ENCODE data around the gene VWA1. TPM values are rescaled to one million over a fixed set of nuclear protein-coding genes. Genes with fewer than 3 reads are reported as not detected.

The VWA1 gene
- total and polyA plus RNA-seq, 10 of the 15 experiments (the other 5 are each of a cell fraction or from before 2014, with no cell fraction given), result 0.02 to 1.7 (median 0.32) TPM; not detected in 2

GRCh38 chr1:1471389-1472052 is 36.0 kb downstream of the VWA1 start, which contains the start of gene ATAD3B (continued):
- TF ChIP-seq CUX1 (IDR thresholded peaks at IDR 0.05; ENCODE audit: insufficient replicate concordance, low read depth, low read length) (no peak), IKZF1 (conservative IDR thresholded peaks at IDR 0.05) (peak; percentile 84), RUNX3 (IDR thresholded peaks at IDR 0.05; ENCODE audit: low read length) (0 out of 2 replicates have a peak, but pooled peaks have one; percentile 8), IKZF2 (IDR thresholded peaks at IDR 0.05) (0 out of 4 replicates have a peak, but pooled peaks of 1 of the 2 experiments have one; percentile 15), RBBP5 (conservative IDR thresholded peaks at IDR 0.05) (no peak), MAX (IDR thresholded peaks at IDR 0.05; ENCODE audit: low read depth, low read length) (peak; percentile 65; the same call in 1 of the 2 replicates), SIN3A (IDR thresholded peaks at IDR 0.05; ENCODE audit: low read depth, low read length) (peak; percentile 78), BACH1 (IDR thresholded peaks at IDR 0.05; ENCODE audit: borderline replicate concordance) (peak; percentile 87; the same call in 1 of the 2 replicates), E2F4 (IDR thresholded peaks at IDR 0.05; ENCODE audit: low read depth, low read length) (peak; percentile 84), ZSCAN29 (IDR thresholded peaks at IDR 0.05) (no peak), GABPA (IDR thresholded peaks at IDR 0.05; ENCODE audit: low read depth) (peak; percentile 89), ZNF274 (IDR thresholded peaks at IDR 0.05; ENCODE audit: insufficient read depth, insufficient read length) (no peak), HCFC1 (IDR thresholded peaks at IDR 0.05; ENCODE audit: low read length) (peak; percentile 73)
- TF ChIP-seq, protein P1, sequence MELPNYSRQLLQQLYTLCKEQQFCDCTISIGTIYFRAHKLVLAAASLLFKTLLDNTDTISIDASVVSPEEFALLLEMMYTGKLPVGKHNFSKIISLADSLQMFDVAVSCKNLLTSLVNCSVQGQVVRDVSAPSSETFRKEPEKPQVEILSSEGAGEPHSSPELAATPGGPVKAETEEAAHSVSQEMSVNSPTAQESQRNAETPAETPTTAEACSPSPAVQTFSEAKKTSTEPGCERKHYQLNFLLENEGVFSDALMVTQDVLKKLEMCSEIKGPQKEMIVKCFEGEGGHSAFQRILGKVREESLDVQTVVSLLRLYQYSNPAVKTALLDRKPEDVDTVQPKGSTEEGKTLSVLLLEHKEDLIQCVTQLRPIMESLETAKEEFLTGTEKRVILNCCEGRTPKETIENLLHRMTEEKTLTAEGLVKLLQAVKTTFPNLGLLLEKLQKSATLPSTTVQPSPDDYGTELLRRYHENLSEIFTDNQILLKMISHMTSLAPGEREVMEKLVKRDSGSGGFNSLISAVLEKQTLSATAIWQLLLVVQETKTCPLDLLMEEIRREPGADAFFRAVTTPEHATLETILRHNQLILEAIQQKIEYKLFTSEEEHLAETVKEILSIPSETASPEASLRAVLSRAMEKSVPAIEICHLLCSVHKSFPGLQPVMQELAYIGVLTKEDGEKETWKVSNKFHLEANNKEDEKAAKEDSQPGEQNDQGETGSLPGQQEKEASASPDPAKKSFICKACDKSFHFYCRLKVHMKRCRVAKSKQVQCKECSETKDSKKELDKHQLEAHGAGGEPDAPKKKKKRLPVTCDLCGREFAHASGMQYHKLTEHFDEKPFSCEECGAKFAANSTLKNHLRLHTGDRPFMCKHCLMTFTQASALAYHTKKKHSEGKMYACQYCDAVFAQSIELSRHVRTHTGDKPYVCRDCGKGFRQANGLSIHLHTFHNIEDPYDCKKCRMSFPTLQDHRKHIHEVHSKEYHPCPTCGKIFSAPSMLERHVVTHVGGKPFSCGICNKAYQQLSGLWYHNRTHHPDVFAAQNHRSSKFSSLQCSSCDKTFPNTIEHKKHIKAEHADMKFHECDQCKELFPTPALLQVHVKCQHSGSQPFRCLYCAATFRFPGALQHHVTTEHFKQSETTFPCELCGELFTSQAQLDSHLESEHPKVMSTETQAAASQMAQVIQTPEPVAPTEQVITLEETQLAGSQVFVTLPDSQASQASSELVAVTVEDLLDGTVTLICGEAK (IDR thresholded peaks at IDR 0.05; ENCODE audit: borderline replicate concordance), result peak; percentile 83
- TF ChIP-seq, protein P2, sequence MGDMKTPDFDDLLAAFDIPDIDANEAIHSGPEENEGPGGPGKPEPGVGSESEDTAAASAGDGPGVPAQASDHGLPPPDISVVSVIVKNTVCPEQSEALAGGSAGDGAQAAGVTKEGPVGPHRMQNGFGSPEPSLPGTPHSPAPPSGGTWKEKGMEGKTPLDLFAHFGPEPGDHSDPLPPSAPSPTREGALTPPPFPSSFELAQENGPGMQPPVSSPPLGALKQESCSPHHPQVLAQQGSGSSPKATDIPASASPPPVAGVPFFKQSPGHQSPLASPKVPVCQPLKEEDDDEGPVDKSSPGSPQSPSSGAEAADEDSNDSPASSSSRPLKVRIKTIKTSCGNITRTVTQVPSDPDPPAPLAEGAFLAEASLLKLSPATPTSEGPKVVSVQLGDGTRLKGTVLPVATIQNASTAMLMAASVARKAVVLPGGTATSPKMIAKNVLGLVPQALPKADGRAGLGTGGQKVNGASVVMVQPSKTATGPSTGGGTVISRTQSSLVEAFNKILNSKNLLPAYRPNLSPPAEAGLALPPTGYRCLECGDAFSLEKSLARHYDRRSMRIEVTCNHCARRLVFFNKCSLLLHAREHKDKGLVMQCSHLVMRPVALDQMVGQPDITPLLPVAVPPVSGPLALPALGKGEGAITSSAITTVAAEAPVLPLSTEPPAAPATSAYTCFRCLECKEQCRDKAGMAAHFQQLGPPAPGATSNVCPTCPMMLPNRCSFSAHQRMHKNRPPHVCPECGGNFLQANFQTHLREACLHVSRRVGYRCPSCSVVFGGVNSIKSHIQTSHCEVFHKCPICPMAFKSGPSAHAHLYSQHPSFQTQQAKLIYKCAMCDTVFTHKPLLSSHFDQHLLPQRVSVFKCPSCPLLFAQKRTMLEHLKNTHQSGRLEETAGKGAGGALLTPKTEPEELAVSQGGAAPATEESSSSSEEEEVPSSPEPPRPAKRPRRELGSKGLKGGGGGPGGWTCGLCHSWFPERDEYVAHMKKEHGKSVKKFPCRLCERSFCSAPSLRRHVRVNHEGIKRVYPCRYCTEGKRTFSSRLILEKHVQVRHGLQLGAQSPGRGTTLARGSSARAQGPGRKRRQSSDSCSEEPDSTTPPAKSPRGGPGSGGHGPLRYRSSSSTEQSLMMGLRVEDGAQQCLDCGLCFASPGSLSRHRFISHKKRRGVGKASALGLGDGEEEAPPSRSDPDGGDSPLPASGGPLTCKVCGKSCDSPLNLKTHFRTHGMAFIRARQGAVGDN (IDR thresholded peaks at IDR 0.05), result 0 out of 2 replicates have a peak, but pooled peaks have one; percentile 46
